GM21737 (cell line): ENCODE results near the gene DBP.
"Not testable (repeated sequence)": the region's sequence is repeated elsewhere in the genome, so short reads cannot be mapped to it uniquely, and the experiment has no call there.

Experiments
- ATAC-seq: cut with Tn5 transposase; IDR thresholded peaks from one replicate; pipeline ENCODE4 v1.9.1; 2021; ENCODE audit warnings: mild to moderate bottlenecking, moderate library complexity; ENCODE audit not compliant: unreplicated experiment

DBP gene

DNA sequence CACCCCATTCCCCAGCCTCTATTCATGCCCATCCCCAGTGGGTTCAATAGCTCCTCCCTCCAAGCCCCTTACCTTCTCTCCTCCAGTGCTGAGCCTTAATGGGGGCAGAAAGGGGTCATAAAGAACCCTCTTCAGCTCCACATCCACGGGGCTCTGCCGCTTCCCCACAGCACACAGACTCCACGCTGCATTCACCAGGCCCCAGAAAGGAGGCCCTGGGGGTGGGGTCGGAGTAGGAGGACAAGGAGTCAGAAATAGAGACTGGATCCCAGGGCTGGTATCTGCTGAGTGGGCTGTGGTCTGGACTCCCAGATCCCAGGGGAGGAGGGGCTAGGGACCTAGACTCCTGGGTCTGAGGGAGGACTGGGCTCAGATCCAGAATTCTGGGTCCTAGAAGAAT lies 7.2 kb upstream of the DBP start:
- no peak for ATAC-seq

DNA sequence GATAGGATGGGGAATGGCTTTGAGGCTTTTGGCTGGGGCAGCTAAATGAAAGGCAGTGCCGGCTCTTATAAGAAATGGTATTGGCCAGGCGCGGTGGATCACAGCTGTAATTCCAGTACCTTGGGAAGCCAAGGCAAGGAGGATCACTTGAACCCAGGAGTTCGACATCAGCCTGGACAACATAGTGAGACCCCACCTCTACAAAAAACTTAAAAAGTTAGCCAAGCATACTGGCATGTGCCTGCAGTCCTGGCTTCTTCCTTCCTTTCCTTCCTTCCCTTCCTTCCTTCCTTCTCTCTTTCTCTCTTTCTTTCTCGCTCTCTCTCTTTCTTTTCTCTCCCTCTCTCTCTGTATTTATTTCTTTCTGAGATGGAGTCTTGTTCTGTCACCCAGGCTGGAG lies 5.7 kb upstream of the DBP start:
- no peak for ATAC-seq

GRCh38 chr19:48641850-48642249 lies 4.7 kb upstream of the DBP start:
- ATAC-seq: no peak

- ATAC-seq: no peak
These were observed 2.5 kb upstream of the DBP start for GRCh38 chr19:48639483-48640375.

DNA sequence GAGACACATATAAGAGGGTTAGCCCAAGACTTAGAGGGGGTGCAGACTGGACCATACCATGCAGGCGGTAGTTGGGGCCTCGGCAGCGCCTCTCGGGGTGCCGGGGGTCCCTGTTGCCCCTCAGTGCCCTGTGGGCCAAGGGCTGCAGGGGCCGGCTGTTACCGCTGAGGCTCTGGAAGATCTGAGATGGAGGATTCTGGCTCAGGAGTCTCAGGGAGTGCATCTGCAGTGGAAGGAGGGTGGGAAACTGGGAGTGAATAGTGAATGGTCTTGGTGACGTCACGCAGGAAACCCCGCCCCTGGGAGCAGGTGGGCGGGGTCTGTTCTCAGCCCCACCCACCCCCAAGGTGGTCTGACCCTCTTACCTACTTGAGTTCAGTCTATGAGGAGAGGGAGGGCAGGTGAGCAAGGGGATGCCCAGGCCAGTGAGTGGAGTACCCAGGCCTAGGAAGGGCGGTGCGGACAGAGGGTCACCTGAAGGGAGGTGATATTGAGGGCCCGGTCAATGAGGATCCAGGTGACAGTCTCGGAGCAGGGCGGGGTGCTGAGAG lies 1.7 kb upstream of the DBP start:
- ATAC-seq: no peak

DNA sequence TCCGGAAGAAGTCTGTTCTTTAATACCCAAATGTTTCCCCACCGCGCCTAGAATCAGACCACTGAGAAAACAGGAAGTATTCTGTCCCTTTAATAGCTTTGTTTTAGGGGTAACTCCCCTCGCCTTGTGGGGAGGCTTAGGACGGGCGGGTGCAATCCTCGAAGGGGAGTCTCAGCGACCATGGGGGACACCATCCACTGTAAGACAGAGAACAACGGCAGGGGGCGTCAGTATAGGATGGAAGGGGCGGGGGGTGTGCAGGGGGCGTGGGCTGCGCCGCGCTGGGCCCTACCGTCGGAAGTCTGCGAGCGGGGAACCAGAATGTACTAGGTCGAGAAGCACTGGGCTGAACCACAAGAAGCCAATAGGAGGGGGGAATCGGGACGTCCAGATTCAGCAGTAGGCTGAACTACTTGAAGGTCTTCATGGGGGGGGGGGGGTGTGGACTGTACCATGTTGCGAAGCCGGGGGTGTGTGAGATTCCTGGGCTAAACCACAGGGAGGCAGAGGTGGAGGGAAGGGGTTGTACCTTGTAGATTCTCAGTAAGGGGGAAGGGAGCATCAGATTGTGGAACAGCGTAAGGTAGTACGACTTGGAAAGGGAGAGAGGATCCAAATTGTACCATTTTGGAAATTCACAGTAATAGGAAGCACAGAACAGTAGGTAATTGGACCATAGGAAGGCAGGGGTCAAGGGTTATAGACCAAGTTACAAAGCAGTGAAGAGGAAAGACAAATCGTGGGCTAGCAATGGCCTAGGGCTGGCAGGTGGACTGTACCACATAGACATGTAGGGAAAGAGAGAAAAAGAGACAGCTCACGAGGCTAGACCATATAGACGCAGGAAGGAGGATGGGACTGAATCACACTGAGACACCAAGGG lies 1.0 kb upstream of the DBP start:
- ATAC-seq: peak; percentile 7

DNA sequence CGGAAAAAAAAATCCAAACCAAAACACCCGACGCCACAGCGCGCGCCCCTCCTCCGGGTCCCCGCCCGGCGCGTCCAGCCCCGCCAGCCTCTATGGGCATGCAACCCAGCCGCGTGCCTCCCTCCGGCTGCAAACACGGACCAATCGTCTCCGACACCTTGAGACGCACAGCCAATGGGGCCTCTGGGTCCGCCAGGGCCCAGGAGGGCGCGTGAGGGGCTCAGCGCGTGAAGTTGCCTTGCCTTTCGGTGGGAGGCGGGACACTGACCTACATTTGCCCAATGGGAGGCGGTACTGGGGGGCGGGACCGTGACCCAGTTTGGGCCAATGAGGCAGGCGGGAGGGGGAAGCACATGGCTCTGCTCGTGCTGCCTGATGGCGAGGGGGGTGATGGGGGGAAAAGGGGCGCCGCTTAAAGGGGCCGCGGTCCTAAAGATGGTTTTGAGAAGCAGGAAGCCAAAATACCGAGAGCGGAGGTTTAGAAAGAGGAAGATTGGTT lies 319 bp upstream of the DBP start:
- ATAC-seq: peak; percentile 65

DNA sequence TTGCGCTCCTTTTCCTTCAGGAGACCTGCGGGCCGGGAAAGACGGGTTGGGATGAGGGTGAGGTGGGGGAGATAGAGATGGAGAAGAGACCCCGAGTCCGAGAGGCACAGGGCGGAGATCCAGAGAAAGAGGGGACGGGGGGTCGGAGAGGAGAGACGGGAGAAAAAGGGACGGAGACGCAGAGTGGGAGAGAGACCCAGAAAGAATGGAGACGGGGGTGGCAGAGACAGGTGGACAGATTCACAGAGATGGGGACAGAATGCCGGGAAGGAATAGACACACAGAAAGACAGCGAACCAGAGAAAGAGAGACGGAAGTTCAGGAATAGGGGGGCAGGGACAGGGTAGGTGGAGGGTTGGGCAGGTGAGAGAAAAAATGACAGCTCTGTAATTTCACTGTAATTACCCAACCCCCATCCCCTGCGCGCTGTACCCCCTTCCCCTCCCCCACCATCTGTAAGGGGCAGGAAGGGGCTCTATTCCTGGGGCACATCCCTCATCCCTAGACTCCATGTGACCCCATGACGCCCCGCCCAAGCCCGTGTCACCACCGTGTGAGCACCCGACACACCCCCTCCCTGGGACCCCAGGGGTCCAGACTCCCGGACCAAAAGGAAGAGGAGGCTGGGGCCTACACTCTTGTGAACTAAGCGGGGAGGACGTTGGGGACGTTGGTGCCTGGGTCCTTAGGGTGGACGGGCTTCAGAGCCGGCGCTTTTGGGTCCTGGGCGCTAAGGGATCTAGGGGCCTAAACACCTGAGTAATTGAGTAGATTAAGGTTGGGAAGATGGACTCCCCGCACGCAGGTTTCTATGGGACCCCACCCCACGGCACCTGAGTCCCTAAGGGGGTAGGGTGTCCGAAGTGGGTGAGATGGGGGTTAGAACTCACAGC lies 967 bp downstream of the DBP start:
- ATAC-seq: no peak

- peak; percentile 21 for ATAC-seq
These were observed 1.8 kb downstream of the DBP start for GRCh38 chr19:48635263-48635965.

DNA sequence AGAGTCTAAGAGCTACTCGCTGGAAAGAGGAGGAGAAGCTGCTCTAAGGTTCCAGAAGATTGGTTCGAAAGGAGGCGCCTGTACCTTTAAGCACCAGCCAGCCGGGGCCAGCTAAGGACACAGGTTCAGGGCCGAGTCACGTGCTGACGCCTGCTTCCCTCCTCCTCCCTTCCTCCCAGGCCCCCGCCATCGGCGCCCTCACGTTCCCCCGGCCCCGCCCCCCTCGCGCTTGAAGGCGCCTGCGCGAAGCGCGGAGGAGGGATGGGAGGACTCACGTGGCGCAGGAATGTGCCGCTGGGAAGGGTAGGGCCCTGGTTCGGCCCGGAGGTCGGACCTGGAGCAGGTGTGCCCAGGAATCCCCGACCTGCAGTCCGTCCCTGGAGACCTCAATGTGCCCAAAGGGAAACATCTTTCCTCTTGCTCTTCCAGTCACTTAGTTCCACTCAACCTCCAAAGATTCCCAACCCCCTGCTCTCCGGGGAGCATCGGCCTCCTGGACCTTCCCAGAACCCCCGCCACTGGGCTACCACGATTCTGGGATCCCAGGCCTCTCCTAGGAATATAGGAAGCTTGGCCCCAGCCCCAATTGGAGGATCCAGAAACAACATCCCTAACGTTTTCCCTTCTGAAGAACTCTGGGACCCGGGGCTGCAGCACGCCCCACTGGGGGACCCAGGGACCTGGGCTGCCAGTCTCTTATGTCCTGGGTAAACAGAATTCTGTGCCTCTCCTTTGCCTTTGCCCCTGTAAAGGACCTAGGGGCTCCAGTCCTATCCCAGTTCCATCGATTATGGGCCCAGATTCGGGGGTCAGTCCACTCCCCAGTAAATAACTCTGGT lies 2.5 kb downstream of the DBP start:
- no peak for ATAC-seq

DNA sequence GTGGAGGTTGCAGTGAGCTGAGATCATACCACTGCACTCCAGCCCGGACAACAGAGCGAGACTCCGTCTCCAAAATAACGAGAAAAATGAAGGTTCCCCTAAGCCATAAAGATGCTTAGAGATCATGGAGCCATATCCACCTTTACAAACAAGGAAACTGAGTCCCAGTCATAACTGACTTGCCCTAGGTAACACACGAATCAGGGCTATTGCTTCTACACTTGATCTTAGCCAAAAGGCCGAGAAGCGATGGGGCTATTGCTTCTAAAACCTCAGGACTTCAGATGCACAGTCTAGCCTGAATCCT lies 3.2 kb downstream of the DBP start:
- no peak for ATAC-seq

GRCh38 chr19:48633148-48634035 lies 3.8 kb downstream of the DBP start:
- no peak for ATAC-seq

DNA sequence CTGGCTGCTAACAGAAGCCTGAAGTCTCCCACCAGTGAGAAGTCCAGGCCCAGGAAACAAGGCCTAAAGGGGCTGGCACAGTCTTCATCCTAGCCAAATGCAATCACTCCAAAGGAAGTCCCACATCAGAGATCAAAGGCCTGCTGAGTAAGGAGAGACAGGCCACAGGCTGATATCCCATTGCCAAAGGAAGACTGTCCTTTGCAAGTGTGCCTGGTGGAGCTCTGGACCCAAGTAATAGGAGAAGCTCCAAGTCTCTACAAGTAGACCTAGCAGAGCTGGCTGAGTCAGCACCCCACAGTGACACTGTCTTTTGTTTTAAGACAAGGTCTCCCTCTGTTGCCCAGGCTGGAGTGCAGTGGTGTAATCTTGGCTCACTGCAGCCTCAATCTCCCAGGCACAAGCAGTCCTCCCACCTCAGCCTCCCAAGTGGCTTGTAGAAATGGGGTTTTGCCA lies 4.5 kb downstream of the DBP start:
- ATAC-seq: no peak

DNA sequence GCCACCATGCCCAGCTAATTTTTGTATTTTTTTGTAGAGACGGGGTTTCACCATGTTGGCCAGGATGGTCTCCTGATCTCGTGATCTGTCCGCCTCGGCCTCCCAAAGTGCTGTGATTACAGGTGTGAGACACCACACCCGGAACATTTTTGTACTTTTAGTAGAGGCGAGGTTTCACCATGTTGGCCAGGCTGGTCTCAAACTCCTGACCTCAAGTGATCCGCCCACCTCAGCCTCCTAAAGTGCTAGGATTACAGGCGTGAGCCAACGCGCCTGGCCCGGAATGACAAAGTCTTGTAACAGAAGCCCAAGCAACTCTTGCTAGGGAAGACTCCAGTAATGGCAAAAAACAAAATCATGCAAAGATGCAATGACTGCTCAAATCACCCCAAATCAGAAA lies 4.9 kb downstream of the DBP start:
- ATAC-seq: not testable (repeated sequence)

DNA sequence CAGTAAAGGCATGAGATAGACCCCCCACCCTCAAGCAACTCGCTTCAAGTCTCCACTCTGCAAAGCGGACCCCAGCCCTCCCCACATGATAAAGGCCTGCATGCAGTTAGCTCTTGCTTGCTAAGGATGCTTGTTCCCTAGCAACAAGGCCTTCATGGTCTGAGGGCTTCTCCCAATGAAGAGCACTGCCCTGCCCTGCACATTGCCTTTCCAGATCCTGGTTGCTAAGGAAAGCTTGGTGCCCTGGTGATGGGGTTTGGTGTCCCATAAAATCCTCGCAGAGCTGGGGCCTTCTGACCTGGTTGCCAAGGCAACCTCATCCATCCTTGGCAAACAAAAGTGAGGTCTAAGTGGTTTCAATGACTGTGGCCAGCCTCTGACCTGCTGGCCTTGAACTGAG lies 6.0 kb downstream of the DBP start:
- ATAC-seq: no peak

GRCh38 chr19:48630296-48631063 lies 6.7 kb downstream of the DBP start:
- no peak for ATAC-seq

GRCh38 chr19:48629599-48630295 lies 7.4 kb downstream of the DBP start:
- ATAC-seq: no peak
